ENCODE results near the gene ZFYVE27.

DNA sequence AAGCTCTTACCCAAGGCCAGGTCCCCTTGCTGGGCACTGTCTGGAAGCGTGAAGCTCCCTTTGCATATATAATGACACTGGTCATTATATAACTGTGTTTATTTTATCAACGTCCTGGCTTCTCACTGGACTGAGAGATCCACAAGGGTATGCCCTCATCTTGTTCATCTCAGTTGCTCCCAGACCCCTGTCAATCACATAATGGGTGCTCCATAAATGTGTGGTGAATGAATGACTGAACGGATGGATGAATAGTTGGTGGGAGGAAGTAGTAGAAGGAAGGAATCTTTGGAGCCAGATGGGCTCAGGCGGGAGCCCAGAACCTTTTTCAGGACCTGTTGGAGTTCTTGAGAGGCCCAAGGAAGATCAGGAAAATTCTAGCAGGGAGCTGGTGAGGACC lies 42.6 kb downstream of the ZFYVE27 start:
- no peak for TF ChIP-seq RAD21 (IDR thresholded peaks at IDR 0.05; ENCODE audit: low read depth)
- TF ChIP-seq, protein P1, sequence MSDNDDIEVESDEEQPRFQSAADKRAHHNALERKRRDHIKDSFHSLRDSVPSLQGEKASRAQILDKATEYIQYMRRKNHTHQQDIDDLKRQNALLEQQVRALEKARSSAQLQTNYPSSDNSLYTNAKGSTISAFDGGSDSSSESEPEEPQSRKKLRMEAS (IDR thresholded peaks at IDR 0.05): no peak
- TF ChIP-seq CREB1 (IDR thresholded peaks at IDR 0.05; ENCODE audit: low read depth): no peak
- TF ChIP-seq REST (IDR thresholded peaks at IDR 0.05; ENCODE audit: low read depth): no peak
